KOPT-K1 (cell line): Measurements from ENCODE around the gene EPHB2.
"Not testable (repeated sequence)": the region's sequence is repeated elsewhere in the genome, so short reads cannot be mapped to it uniquely, and the experiment has no call there.

Experiments
- H3K27ac ChIP-seq: fragments of 200-600 bp; sonication (generic); 2 replicates; pipeline ENCODE4 v1.5.1; 2016; ENCODE audit warnings: antibody characterized with exemption, mild to moderate bottlenecking, low read depth, low read length; ENCODE audit not compliant: poor library complexity, severe bottlenecking
- H3K36me3 ChIP-seq: fragments of 200-600 bp; sonication (generic); 2 replicates; pipeline ENCODE4 v1.5.1; 2017; ENCODE audit warnings: antibody characterized with exemption, mild to moderate bottlenecking, low read length, moderate library complexity; ENCODE audit not compliant: insufficient read depth
- H3K9me3 ChIP-seq: fragments of 200-600 bp; sonication (generic); 2 replicates; pipeline ENCODE4 v1.5.1; 2017; ENCODE audit warnings: antibody characterized with exemption, low read length, mild to moderate bottlenecking; ENCODE audit not compliant: insufficient read depth, poor library complexity, severe bottlenecking

EPHB2 gene

GRCh38 chr1:22827666-22828483, 117.2 kb downstream of the EPHB2 start:
- Histone ChIP-seq H3K36me3 (no peaks in the 10 kb centered on the region), H3K9me3 (no peaks in the 10 kb centered on the region), H3K27ac (no peak overlapping the region)

- no peak overlapping the region for H3K27ac ChIP-seq
These were observed 118.1 kb downstream of the EPHB2 start for GRCh38 chr1:22828484-22829308.

GRCh38 chr1:22829309-22829989, 118.8 kb downstream of the EPHB2 start:
- Histone ChIP-seq H3K36me3 (no peaks in the 10 kb centered on the region), H3K27ac (no peak overlapping the region), H3K9me3 (no peaks in the 10 kb centered on the region)

More at GRCh38 chr1:22828484-22829308, 118.1 kb downstream of the EPHB2 start:
- Histone ChIP-seq H3K9me3 (no peaks in the 10 kb centered on the region), H3K36me3 (no peaks in the 10 kb centered on the region)

- H3K9me3 ChIP-seq = no peaks in the 10 kb centered on the region
- H3K27ac ChIP-seq = no peak overlapping the region
- no peaks in the 10 kb centered on the region for H3K36me3 ChIP-seq
These were observed 119.5 kb downstream of the EPHB2 start for GRCh38 chr1:22830041-22830566.

- Histone ChIP-seq H3K36me3 (no peaks in the 10 kb centered on the region), H3K9me3 (no peaks in the 10 kb centered on the region), H3K27ac (no peak overlapping the region)
These were observed 120.2 kb downstream of the EPHB2 start for GRCh38 chr1:22830757-22831340.

GRCh38 chr1:22831729-22832413, 121.2 kb downstream of the EPHB2 start:
- no peaks in the 10 kb centered on the region for H3K9me3 ChIP-seq
- H3K36me3 ChIP-seq = no peaks in the 10 kb centered on the region
- H3K27ac ChIP-seq = no peak overlapping the region

- no peak overlapping the region for H3K27ac ChIP-seq
- H3K36me3 ChIP-seq = no peaks in the 10 kb centered on the region
- no peaks in the 10 kb centered on the region for H3K9me3 ChIP-seq
These were observed 121.8 kb downstream of the EPHB2 start for GRCh38 chr1:22832414-22832786.

GRCh38 chr1:22833699-22834098, 123.1 kb downstream of the EPHB2 start:
- Histone ChIP-seq H3K9me3 (no peaks in the 10 kb centered on the region), H3K36me3 (no peaks in the 10 kb centered on the region), H3K27ac (no peak overlapping the region)

GRCh38 chr1:22834420-22834819, 123.8 kb downstream of the EPHB2 start:
- not testable (repeated sequence) for H3K36me3 ChIP-seq, H3K9me3 ChIP-seq, H3K27ac ChIP-seq

- Histone ChIP-seq H3K36me3 (no peaks in the 10 kb centered on the region), H3K9me3 (no peaks in the 10 kb centered on the region), H3K27ac (no peak overlapping the region)
These were observed 125.1 kb downstream of the EPHB2 start for GRCh38 chr1:22835636-22836319.

- Histone ChIP-seq H3K27ac (no peak overlapping the region), H3K9me3 (no peaks in the 10 kb centered on the region)
These were observed 126.2 kb downstream of the EPHB2 start for GRCh38 chr1:22836850-22837249.

GRCh38 chr1:22837332-22837731, 126.7 kb downstream of the EPHB2 start:
- H3K9me3 ChIP-seq = no peaks in the 10 kb centered on the region
- H3K36me3 ChIP-seq = no peaks in the 10 kb centered on the region
- no peak overlapping the region for H3K27ac ChIP-seq

More at GRCh38 chr1:22836850-22837249, 126.2 kb downstream of the EPHB2 start:
- no peaks in the 10 kb centered on the region for H3K36me3 ChIP-seq

GRCh38 chr1:22838965-22839364, 128.3 kb downstream of the EPHB2 start:
- H3K27ac ChIP-seq = no peak overlapping the region
- H3K36me3 ChIP-seq = no peaks in the 10 kb centered on the region
- H3K9me3 ChIP-seq = no peaks in the 10 kb centered on the region

- no peaks in the 10 kb centered on the region for H3K36me3 ChIP-seq
- no peaks in the 10 kb centered on the region for H3K9me3 ChIP-seq
- no peak overlapping the region for H3K27ac ChIP-seq
These were observed 129.2 kb downstream of the EPHB2 start for GRCh38 chr1:22839806-22840205.
